H9 (cell line): ENCODE measurements around the gene HOXC13. TPM values are rescaled to one million over a fixed set of nuclear protein-coding genes. Genes with fewer than 3 reads are reported as not detected.

ENCODE experiments used
- DNase-seq: peaks from one replicate; pipeline ENCODE4 v3.0.0-alpha.2; 2017
- H2AFZ ChIP-seq: one replicate; pipeline ENCODE4 v1.6.1; 2013; ENCODE audit warnings: mild to moderate bottlenecking, low read length, control low read depth, moderate library complexity
- H2AK5ac ChIP-seq: 2 replicates; pipeline ENCODE4 v1.6.1; 2013; ENCODE audit warnings: low read length, control low read depth, mixed read lengths; ENCODE audit not compliant: insufficient read length
- H2BK120ac ChIP-seq: one replicate; pipeline ENCODE4 v1.6.1; 2013; ENCODE audit warnings: low read depth, mild to moderate bottlenecking, low read length, control low read depth, inconsistent platforms; ENCODE audit not compliant: poor library complexity, severe bottlenecking
- H2BK12ac ChIP-seq: 2 replicates; pipeline ENCODE4 v1.6.1; 2013; ENCODE audit warnings: low read length, control low read depth, mixed read lengths, low read depth; ENCODE audit not compliant: insufficient read length
- H2BK15ac ChIP-seq: 2 replicates; pipeline ENCODE4 v1.6.1; 2013; ENCODE audit warnings: low read depth, low read length, control low read depth
- H2BK20ac ChIP-seq: one replicate; pipeline ENCODE4 v1.6.1; 2013; ENCODE audit warnings: low read depth, mild to moderate bottlenecking, low read length, control low read depth, inconsistent platforms; ENCODE audit not compliant: poor library complexity, severe bottlenecking
- H2BK5ac ChIP-seq: 2 replicates; pipeline ENCODE4 v1.6.1; 2013; ENCODE audit warnings: low read length, control low read depth, mixed read lengths; ENCODE audit not compliant: insufficient read length
- H3K14ac ChIP-seq: 2 replicates; pipeline ENCODE4 v1.6.1; 2013; ENCODE audit warnings: low read length, control low read depth; ENCODE audit not compliant: insufficient read depth
- H3K18ac ChIP-seq: 2 replicates; pipeline ENCODE4 v1.6.1; 2013; ENCODE audit warnings: low read depth, mild to moderate bottlenecking, mixed read lengths, low read length, control low read depth; ENCODE audit not compliant: insufficient read length
- H3K23ac ChIP-seq: 2 replicates; pipeline ENCODE4 v1.6.1; 2013; ENCODE audit warnings: low read length, control low read depth, mixed read lengths, low read depth; ENCODE audit not compliant: insufficient read length
- H3K23me2 ChIP-seq: 2 replicates; pipeline ENCODE4 v1.6.1; 2013; ENCODE audit warnings: low read depth, mild to moderate bottlenecking, mixed read lengths, low read length, control low read depth; ENCODE audit not compliant: insufficient read length, poor library complexity, severe bottlenecking
- H3K27ac ChIP-seq: 2 replicates; pipeline ENCODE4 v1.5.1; 2013; ENCODE audit warnings: low read length, control low read depth, mixed read lengths, low read depth; ENCODE audit not compliant: insufficient read length
- H3K27me3 ChIP-seq: 2 replicates; pipeline ENCODE4 v1.6.1; 2013; ENCODE audit warnings: low read length, control low read depth, inconsistent platforms; ENCODE audit not compliant: insufficient read depth
- H3K4ac ChIP-seq: 2 replicates; pipeline ENCODE4 v1.6.1; 2013; ENCODE audit warnings: low read depth, mild to moderate bottlenecking, control low read depth, inconsistent platforms, low read length, moderate library complexity
- H3K4me1 ChIP-seq: 2 replicates; pipeline ENCODE4 v1.6.1; 2013; ENCODE audit warnings: low read length, control low read depth, inconsistent platforms; ENCODE audit not compliant: insufficient read depth
- H3K4me2 ChIP-seq: 2 replicates; pipeline ENCODE4 v1.6.1; 2013; ENCODE audit warnings: low read length, control low read depth, mixed read lengths; ENCODE audit not compliant: insufficient read length, insufficient read depth
- H3K56ac ChIP-seq: 2 replicates; pipeline ENCODE4 v1.6.1; 2013; ENCODE audit warnings: low read depth, mild to moderate bottlenecking, mixed read lengths, low read length, control low read depth; ENCODE audit not compliant: insufficient read length
- H3K79me1 ChIP-seq: 2 replicates; pipeline ENCODE4 v1.6.1; 2013; ENCODE audit warnings: low read depth, mild to moderate bottlenecking, moderate library complexity, low read length, control low read depth, inconsistent platforms; ENCODE audit not compliant: insufficient read depth, poor library complexity, severe bottlenecking
- H3K79me2 ChIP-seq: 2 replicates; pipeline ENCODE4 v1.6.1; 2013; ENCODE audit warnings: low read length, control low read depth, inconsistent platforms; ENCODE audit not compliant: insufficient read depth
- H3K9ac ChIP-seq: 2 replicates; pipeline ENCODE4 v1.6.1; 2013; ENCODE audit warnings: low read length, control low read depth, mixed read lengths; ENCODE audit not compliant: insufficient read length; ENCODE audit errors: extremely low read depth
- H3K9me3 ChIP-seq: one replicate; pipeline ENCODE4 v1.6.1; 2013; ENCODE audit warnings: low read depth, low read length, inconsistent platforms; ENCODE audit not compliant: control insufficient read depth
- H3T11ph ChIP-seq: one replicate; pipeline ENCODE4 v1.6.1; 2013; ENCODE audit warnings: mild to moderate bottlenecking, low read length, control low read depth, inconsistent platforms
- H4K20me1 ChIP-seq: one replicate; pipeline ENCODE4 v1.6.1; 2013; ENCODE audit not compliant: control insufficient read depth, insufficient read length, insufficient read depth
- H4K5ac ChIP-seq: 2 replicates; pipeline ENCODE4 v1.6.1; 2013; ENCODE audit warnings: low read depth, mild to moderate bottlenecking, mixed read lengths, low read length, control low read depth; ENCODE audit not compliant: insufficient read length
- H4K8ac ChIP-seq: replicated peaks from 2 replicates; pipeline ENCODE4 v1.6.1; 2013; ENCODE audit warnings: low read length, control low read depth, mixed read lengths, low read depth; ENCODE audit not compliant: insufficient read length
- H4K91ac ChIP-seq: 2 replicates; pipeline ENCODE4 v1.6.1; 2013; ENCODE audit warnings: low read depth, mild to moderate bottlenecking, moderate library complexity, mixed read lengths, low read length, control low read depth; ENCODE audit not compliant: insufficient read length
- H3K27ac Mint-ChIP-seq, 3 experiments: 2 replicates in 2 of 3; 3 replicates in 1 of 3; pipeline ENCODE4 v1.8.0; 2020 to 2021; ENCODE audit warnings: mixed read lengths in 3 of 3, mild to moderate bottlenecking in 1 of 3, moderate library complexity in 1 of 3
- H3K27me3 Mint-ChIP-seq: 2 replicates; pipeline ENCODE4 v1.8.0; 2021; ENCODE audit warnings: low read depth, mild to moderate bottlenecking, moderate library complexity, mixed read lengths
- H3K36me3 Mint-ChIP-seq, 3 experiments: 2 replicates in 2 of 3; 3 replicates in 1 of 3; pipeline ENCODE4 v1.8.0; 2020 to 2021; ENCODE audit warnings: low read depth in 3 of 3, mixed read lengths in 3 of 3; ENCODE audit not compliant: insufficient read depth in 1 of 3
- H3K4me1 Mint-ChIP-seq, 2 experiments: 2 replicates each; pipeline ENCODE4 v1.8.0; 2020; ENCODE audit warnings: mixed read lengths in 2 of 2
- H3K4me3 Mint-ChIP-seq, 2 experiments: 2 replicates in 1 of 2; 3 replicates in 1 of 2; pipeline ENCODE4 v1.8.0; 2020 to 2021; ENCODE audit warnings: mild to moderate bottlenecking in 2 of 2, mixed read lengths in 2 of 2, moderate library complexity in 1 of 2
- H3K9me3 Mint-ChIP-seq, 2 experiments: 2 replicates in 1 of 2; 3 replicates in 1 of 2; pipeline ENCODE4 v1.8.0; 2020; ENCODE audit warnings: mild to moderate bottlenecking in 2 of 2, mixed read lengths in 2 of 2, moderate library complexity in 1 of 2
- CTCF ChIP-seq: fragments of 200-600 bp; sonication (generic); conservative IDR thresholded peaks from 3 replicates; pipeline ENCODE4 v1.8.0; 2021; ENCODE audit warnings: antibody characterized with exemption, mild to moderate bottlenecking
- WGBS: extraction: QIAGEN DNeasy Blood & Tissue Kit; methylation state at CpG from one replicate; pipeline ENCODE4 v1.1.7; 2013; ENCODE audit warnings: missing lambda C conversion rate, low lambda C conversion rate, mixed read lengths; ENCODE audit not compliant: insufficient read length; ENCODE audit errors: extremely low coverage; 5-methylcytosine and 5-hydroxymethylcytosine counted together
- total RNA-seq: library from RNA; stranded (reverse); gene quantifications from 2 replicates; pipeline ENCODE4 v1.2.1, GENCODE V29; 2021

HOXC13 gene
- total RNA-seq, 1 experiment from 2014 or later: not detected

- Histone ChIP-seq H3K23me2 (no peaks in the 10 kb centered on the region), H3K27me3 (peaks cover 99% of the 10 kb centered on the region), H3K4ac (no peak overlapping the region), H2BK120ac (no peak overlapping the region), H3K9me3 (no peaks in the 10 kb centered on the region), H2BK12ac (no peak overlapping the region), H3T11ph (no peak overlapping the region), H3K79me1 (no peaks in the 10 kb centered on the region), H2BK20ac (no peak overlapping the region), H3K18ac (no peak overlapping the region), H2BK15ac (no peak overlapping the region; the same call in 1 of the 2 replicates), H2AK5ac (no peak overlapping the region), H4K20me1 (no peaks in the 10 kb centered on the region), H3K4me2 (no peak overlapping the region), H4K91ac (no peak overlapping the region), H4K8ac (no peak overlapping the region), H2BK5ac (no peak overlapping the region), H4K5ac (no peak overlapping the region), H2AFZ (no peak overlapping the region), H3K9ac (no peak overlapping the region), H3K56ac (no peak overlapping the region), H3K27ac (no peak overlapping the region), H3K23ac (no peak overlapping the region), H3K79me2 (no peaks in the 10 kb centered on the region), H3K14ac (no peak overlapping the region), H3K4me1 (no peaks in the 10 kb centered on the region)
- Mint-ChIP-seq H3K27ac (no peak overlapping the region), H3K4me3 (no peak overlapping the region), H3K27me3 (peaks cover 100% of the 10 kb centered on the region), H3K9me3 (peaks cover 8 to 11% of the 10 kb centered on the region in 2 experiments; a peak in 4 of 5 replicates), H3K36me3 (peaks cover 0 to 8% (median 3%) of the 10 kb centered on the region in 3 experiments; a peak in 3 of 7 replicates), H3K4me1 (peaks cover 14 to 21% of the 10 kb centered on the region in 2 experiments)
- no peak for TF ChIP-seq CTCF
- WGBS: no CpG with 5 or more reads among the region's 9 CpGs
- DNase-seq: no peak
Observed at GRCh38 chr12:53972152-53972702, 33.6 kb downstream of the HOXC13 start.
